ENCODE measurements around the gene CDH2.

CDH2 gene

GRCh38 chr18:28045176-28045810 is 131.6 kb downstream of the CDH2 start:
- TF ChIP-seq, protein P1, sequence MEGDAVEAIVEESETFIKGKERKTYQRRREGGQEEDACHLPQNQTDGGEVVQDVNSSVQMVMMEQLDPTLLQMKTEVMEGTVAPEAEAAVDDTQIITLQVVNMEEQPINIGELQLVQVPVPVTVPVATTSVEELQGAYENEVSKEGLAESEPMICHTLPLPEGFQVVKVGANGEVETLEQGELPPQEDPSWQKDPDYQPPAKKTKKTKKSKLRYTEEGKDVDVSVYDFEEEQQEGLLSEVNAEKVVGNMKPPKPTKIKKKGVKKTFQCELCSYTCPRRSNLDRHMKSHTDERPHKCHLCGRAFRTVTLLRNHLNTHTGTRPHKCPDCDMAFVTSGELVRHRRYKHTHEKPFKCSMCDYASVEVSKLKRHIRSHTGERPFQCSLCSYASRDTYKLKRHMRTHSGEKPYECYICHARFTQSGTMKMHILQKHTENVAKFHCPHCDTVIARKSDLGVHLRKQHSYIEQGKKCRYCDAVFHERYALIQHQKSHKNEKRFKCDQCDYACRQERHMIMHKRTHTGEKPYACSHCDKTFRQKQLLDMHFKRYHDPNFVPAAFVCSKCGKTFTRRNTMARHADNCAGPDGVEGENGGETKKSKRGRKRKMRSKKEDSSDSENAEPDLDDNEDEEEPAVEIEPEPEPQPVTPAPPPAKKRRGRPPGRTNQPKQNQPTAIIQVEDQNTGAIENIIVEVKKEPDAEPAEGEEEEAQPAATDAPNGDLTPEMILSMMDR (IDR thresholded peaks at IDR 0.05), result no peak

GRCh38 chr18:28044036-28044435 is 132.9 kb downstream of the CDH2 start:
- TF ChIP-seq, protein P1 (IDR thresholded peaks at IDR 0.05), result no peak

DNA sequence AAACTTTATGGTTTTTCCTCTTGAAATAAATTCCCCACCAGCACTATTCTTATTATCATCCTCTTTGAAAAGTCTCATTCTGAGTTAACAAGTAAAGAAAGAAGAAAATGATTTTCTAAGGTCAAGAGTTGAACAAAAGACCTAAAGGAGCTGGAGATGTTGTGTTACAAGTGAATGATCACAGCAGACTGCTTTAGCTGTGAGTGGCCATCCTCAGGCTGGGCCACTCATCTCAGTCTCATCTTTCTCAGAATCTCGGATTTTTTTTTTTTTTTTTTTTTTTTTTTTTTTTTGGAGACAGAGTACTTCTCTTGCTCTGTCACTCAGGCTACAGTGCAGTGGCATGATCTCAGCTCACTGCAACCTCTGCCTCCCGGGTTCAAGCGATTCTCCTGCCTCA is 133.3 kb downstream of the CDH2 start:
- TF ChIP-seq, protein P1 (IDR thresholded peaks at IDR 0.05), result no peak

- TF ChIP-seq, protein P1 (IDR thresholded peaks at IDR 0.05), result no peak
Measured at GRCh38 chr18:28041366-28041765, 135.6 kb downstream of the CDH2 start.

GRCh38 chr18:28040716-28041115 is 136.2 kb downstream of the CDH2 start:
- TF ChIP-seq, protein P1 (IDR thresholded peaks at IDR 0.05), result no peak

DNA sequence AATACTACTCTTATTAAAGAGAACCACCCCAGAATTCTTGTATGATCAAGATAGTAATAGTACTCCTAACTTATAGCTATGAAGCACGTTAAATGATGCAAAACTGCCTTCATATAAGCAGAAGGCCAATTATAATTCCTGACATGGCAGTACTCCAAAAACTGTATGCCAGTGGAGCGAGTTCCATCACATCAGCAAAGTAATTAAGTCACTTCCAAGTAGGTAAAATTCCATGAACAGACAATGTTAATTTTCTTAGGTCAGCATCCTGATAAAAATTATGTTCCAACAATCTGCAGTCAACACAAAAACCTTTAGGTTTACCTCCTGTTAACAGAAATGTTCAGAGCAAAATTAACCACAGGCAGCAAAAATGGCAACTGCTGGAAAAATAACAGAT is 136.7 kb downstream of the CDH2 start:
- TF ChIP-seq, protein P1 (IDR thresholded peaks at IDR 0.05), result no peak

- TF ChIP-seq, protein P1 (IDR thresholded peaks at IDR 0.05), result no peak
Measured at GRCh38 chr18:28039691-28040090, 137.2 kb downstream of the CDH2 start.

- TF ChIP-seq, protein P1 (IDR thresholded peaks at IDR 0.05), result no peak
Measured at GRCh38 chr18:28039078-28039477, 137.9 kb downstream of the CDH2 start.

Data from LNCAP (cell line).